Measurements from ENCODE around the gene BCKDK. TPM values are rescaled to one million over a fixed set of nuclear protein-coding genes. Genes with fewer than 3 reads are reported as not detected.
A peak's percentile ranks its signal among the peaks of the same experiment; 100 is the strongest.

BCKDK gene
- total RNA-seq (2014; rRNA removed; shearing (Covaris generic)): 33.9 and 42.7 TPM in 2 replicates

DNA sequence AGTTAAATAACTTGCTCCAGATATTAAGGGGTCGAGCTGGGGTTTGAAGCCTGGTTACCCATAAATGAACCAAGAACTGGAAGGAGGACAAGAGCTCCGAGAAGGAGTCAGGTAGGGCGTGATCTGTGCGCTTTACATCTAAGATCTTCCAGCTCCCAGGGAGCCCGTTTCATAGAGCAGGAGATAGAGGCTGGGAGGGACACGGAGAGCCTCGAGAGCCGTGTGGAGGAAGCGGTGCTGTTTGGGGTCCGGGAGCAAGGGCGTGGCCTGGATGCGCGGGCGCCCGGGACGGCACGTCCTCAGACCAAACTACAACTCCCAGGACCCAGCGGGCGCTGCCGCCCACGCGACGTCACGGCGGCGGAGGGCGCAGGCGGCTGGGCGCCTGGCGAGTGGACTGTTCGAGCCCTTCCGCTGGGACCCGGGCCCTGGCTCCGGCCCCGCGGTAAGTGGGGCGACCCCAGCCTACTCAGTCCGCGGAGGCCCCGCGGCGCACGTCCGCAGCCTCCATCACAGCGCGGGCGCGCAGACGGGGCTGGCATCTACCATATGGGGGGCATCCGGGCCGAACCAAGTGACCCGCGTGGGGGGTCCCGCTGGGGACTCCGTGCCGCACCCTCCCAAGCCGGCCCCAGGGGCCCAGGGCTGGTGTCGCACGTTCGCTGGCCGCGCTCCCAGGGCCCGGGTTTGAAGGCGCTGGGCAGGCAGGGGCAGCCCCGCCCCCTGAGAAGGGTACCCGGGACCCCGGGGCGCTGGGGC lies at the start of gene BCKDK:
BCKDK (plus strand) TSS at position 352 of the 759 bp plus-strand sequence. CDS start 838 bp downstream, outside the sequence.
- DNase-seq (ENCODE audit: low read depth): peak; percentile 76

DNA sequence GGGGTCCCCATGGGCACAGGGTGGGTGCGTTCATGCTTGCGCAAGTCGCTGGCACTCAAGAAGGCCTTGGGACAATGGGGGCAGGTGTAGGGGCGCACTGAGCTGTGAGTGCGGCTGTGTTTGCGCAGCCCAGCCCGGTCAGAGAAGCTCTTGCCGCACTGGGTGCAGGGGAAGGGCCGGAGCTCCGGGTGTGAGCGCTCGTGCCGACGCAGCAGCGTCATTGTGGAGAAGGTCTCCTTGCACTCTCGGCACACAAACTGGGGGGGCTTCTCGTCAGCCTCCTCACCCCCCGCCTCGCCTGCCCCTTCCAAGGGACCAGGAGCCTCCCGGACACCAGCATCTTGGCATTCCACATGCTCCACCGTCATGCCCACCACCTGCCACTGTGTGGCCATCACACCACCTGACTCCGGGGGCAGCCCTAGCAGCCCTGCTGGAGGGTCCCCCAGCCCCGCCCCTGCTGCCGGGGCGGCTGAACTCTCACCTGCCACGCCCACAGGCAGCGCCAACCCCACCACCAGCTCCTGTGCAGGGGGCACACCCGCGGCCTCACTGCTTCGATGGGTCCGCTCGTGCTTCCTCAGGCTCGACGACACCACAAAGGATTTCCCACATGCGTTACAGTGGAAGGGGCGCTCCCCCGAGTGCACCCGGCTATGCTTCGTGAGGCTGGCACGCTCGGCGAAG lies 46.9 kb upstream of the BCKDK start:
- no peak for DNase-seq (ENCODE audit: low read depth)

- no peak for DNase-seq (ENCODE audit: low read depth)
Observed at GRCh38 chr16:31061813-31062440, 46.3 kb upstream of the BCKDK start.

DNA sequence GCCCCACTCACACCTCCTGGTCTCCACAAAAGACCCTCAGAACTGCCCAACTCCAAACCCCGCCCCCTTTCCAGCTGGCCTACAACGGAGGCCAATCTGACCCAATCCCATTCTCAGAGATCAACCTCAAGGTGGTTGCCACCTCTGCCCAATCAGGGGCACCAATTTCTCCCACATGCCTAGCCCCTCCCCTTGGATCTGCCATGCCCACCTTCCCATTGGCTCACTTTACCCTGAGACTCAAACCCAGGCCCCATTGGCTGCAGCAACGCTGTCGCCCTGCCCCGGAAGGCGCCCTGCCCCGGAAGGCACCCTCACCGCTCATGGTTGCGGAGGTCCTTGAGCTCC lies 44.7 kb upstream of the BCKDK start:
- DNase-seq (ENCODE audit: low read depth): no peak

DNA sequence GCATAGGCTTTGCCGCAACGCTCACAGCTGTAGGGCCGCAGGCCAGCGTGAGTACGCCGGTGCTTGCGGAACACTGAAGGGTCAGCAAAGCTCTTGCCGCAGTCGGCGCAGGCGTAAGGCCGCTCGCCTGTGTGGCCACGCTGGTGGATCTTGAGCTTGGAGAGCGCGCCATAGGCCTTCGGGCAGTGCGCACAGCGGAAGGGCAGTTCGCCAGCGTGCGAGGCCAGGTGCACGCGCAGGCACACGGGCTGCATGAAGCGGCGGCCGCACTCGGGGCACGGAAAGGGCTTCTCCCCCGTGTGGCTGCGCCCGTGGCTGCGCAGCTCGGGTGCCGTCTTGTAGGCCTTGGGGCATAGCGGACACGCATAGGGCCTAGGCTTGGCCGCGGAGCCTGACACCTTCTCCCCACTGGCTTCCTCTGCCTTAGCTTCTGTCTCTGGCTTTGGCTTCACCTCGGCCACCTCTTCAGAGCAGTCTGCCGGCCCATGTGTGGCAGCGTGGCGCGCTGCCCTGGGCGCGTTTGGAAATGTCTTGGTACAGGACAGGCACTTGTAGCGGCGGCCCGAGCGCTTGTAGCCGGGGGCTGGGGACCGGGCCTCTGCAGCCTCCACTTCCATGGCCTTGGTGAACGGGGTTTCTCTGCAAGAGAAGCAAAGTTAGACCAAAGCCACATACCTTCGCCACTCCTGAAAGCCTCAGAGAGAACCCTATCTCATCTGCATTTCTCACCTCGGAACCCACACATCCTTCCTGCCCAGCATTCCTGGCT lies 44.2 kb upstream of the BCKDK start:
- no peak for DNase-seq (ENCODE audit: low read depth)

DNA sequence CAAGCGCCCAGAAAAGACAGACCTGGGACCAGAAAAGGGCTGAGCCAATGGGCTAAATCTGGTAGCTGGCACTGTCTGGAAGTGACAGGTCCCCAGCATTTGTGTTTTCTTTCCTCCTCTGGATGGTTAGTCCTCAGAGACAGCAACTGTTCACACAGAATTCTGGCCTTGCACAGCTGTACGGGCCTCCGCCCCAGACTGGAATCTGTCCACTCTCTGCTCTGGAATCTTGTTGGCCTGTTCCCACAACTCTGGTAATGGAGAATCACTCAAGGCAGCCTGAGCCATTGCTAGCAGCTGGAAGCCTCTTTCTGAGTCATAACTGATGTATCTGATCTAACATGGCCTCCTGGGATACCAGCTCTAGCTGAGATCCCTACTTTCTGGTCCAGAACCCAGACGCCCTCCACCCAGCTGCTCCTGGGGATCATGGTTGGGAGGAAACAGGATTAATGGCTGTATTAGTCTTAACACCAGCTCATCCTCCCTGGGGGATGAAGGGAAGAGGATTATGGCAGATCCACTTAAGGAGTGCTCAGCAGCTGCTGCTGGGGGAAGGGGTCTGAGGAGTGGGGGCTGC lies 43.2 kb upstream of the BCKDK start:
- DNase-seq (ENCODE audit: low read depth): peak; percentile 87

GRCh38 chr16:31067342-31067741 lies 40.8 kb upstream of the BCKDK start:
- DNase-seq (ENCODE audit: low read depth): no peak

DNA sequence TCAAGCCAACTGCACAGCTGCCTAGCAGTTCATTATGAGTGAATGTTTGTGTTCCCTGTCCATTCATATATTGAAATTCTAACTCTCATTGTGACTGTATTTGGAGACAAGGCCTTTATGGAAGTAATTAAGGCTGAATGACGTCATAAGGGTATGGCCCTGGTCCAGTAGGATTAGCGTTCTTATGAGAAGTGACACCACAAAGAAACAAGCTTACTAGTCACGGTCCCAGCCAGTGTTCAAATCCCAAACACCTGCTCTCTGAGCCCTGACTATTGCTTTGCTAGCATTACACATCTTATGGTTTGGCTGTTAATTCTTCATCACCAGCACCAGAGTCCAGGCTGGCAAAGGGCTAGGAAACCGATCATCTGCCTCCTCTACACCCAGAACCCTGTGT lies 36.3 kb upstream of the BCKDK start:
- peak; percentile 80 for DNase-seq (ENCODE audit: low read depth)

- peak; percentile 39 for DNase-seq (ENCODE audit: low read depth)
Observed at GRCh38 chr16:31072540-31073141, 35.5 kb upstream of the BCKDK start.

DNA sequence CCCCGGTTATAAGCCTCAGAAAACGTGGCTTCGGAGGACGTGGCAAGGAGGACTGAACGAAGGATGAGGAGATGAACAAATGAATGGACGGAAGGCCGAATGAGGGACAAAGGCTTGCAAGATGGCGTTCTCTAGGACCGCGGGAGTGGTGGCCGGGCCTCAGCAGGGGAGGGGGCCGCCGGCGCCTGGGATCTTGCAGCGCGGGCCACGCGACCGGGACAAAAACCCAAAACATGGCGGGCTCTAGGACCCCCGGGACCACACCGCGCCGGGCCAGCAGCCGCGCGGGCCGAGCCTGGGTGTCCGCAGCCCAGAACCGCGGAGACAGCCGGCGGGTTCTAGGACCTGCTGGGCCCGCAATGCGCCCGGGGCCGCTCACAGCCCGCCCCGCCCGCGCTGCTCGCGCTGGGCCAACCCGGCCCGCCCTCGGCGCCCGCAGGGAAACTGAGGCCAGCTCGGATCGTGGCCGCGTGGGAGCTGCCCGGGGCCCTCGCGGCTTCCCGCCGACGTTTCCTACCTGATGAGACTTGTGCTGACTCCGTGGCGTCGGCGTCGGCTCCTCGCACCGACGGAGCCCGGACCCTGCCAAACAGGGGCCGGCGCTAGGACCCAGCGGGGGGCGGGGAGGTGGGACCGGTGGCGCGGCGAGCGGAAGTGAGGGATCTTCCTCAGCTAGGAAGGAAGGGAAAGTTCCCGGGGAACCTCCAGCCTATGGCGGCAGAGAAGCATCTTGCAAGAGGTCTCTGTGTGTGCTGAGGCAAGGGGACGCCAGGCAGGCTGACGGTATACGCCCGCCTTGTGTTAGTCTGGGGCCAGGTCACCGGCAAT lies 34.8 kb upstream of the BCKDK start:
- peak; percentile 86 for DNase-seq (ENCODE audit: low read depth)

DNA sequence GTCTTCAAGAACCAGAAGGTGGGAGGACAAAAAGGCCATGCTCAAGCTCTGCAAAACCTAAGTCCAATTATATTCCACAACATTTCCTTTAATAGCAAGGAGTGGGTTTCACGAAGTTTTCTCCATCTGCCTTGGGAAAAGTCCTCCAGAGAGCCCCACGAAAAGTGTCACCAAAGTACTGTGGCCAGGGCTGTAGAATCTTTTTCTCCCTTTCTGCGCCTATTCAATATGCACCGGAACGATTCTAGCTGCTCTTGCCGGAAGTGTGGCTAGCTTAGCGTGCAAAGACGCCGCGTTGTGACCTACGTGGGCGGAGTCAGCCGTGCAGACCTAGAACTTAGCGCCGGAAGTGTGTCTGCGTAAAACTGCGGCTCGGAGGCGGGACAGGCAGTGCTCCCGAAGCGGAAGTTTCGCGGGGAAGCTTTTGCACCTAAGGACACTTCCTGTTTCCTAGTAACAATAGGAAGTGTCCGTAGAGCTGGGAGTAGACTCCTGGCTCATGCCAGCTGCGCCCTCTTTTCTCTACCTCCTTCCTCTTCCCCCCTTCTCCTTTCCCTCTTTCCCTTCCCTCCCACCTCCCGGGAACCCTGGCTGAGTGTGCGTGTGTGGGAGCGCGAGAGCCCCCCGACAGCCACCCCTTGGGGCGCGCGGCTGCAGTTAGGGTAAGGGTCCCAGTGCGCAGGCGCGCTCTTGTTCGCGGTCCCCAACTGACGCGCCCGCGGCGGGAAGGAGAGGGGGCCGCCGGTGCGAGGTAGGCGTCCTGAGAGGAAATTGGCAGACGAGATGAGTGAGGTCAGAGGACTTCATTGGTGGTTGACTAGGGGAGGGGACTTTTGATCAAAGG lies 34.0 kb upstream of the BCKDK start, which contains the start of the genes ZNF646 and ZNF668:
ZNF646 (plus strand) TSS at position 453 of the 844 bp plus-strand sequence. CDS start 1,903 bp downstream, outside the sequence.
ZNF668 (minus strand) TSS at position 271 of the 844 bp plus-strand sequence. CDS start 9,781 bp downstream, outside the sequence.
- peak; percentile 98 for DNase-seq (ENCODE audit: low read depth)

GRCh38 chr16:31074814-31075183 lies 33.4 kb upstream of the BCKDK start:
- DNase-seq (ENCODE audit: low read depth): no peak

DNA sequence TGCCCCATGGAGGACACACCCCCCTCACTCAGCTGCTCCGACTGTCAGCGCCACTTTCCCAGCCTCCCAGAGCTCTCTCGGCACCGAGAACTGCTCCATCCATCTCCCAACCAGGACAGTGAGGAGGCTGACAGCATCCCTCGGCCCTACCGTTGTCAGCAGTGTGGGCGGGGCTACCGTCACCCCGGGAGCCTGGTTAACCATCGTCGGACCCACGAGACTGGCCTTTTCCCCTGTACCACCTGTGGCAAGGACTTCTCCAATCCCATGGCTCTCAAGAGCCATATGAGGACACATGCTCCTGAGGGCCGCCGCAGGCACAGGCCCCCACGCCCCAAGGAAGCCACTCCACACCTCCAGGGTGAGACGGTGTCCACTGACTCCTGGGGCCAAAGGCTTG lies 31.9 kb upstream of the BCKDK start:
- DNase-seq (ENCODE audit: low read depth): no peak

DNA sequence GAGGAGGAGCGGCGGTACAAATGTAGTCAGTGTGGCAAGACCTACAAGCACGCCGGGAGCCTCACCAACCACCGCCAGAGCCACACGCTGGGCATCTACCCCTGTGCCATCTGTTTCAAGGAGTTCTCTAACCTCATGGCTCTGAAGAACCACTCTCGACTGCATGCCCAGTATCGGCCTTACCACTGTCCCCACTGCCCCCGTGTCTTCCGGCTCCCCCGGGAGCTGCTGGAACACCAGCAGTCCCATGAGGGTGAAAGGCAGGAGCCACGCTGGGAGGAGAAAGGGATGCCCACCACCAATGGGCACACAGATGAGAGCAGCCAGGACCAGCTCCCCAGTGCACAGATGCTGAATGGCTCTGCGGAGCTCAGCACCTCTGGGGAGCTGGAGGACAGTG lies 31.2 kb upstream of the BCKDK start:
- DNase-seq (ENCODE audit: low read depth): no peak

- no peak for DNase-seq (ENCODE audit: low read depth)
Observed at GRCh38 chr16:31077592-31078396, 30.4 kb upstream of the BCKDK start.

GRCh38 chr16:31078597-31079341 lies 29.4 kb upstream of the BCKDK start:
- no peak for DNase-seq (ENCODE audit: low read depth)

GRCh38 chr16:31079342-31079944 lies 28.7 kb upstream of the BCKDK start:
- DNase-seq (ENCODE audit: low read depth): no peak
